Left cardiac atrium (tissue), 4 donors: Measurements from ENCODE around the gene EPS8L2. TPM values are rescaled to one million over a fixed set of nuclear protein-coding genes. Genes with fewer than 3 reads are reported as not detected.
A peak's percentile ranks its signal among the peaks of the same experiment; 100 is the strongest.

ENCODE experiments used
- ATAC-seq, 2 donors: fragments of 200-7000 bp; cut with Tn5 transposase; one replicate each; pipeline ENCODE4 v1.9.1; 2020; ENCODE audit warnings: mild to moderate bottlenecking in 2 of 2, moderate library complexity in 2 of 2
- DNase-seq: peaks from one replicate; pipeline ENCODE4 v3.0.0-alpha.2; 2020
- intact Hi-C, 2 donors: fragments of 100-400 bp; cut with DNase I; formaldehyde crosslinking; loops; one replicate each; pipeline versions ENCODE4 v1.14.1 to v1.15.1; 2022 to 2023
- long read RNA-seq: library from polyadenylated mRNA; unstranded; transcript quantifications from one replicate; pipeline ENCODE4 v2.0.0, GENCODE V29; 2021
- total RNA-seq, 2 donors: library from RNA; stranded (reverse); fragmentation: NEBNext Ultra II Directional; extraction: Animal tissue kit (Norgen Biotek cat#: 25700); gene quantifications; one replicate each; pipeline ENCODE4 v1.2.1, GENCODE V29; 2021
- donor health status: DM: no; HTN: yes; CAD: no.
- donor health status: DM: no; HTN: yes; CAD: no; lungs with severe emphysema.
- donor health status: DM: yes; HTN: yes; CAD: no.
- donor health status: Dilated cardiomyopathy.

Gene EPS8L2
- total RNA-seq, result 1 to 10 TPM; 6.5 to 8.0 TPM
- long read RNA-seq, partial matches to known transcripts, result 3 of 6 reads
- long read RNA-seq, other reads (novel, unspliced or antisense), result 2 of 6 reads

DNA sequence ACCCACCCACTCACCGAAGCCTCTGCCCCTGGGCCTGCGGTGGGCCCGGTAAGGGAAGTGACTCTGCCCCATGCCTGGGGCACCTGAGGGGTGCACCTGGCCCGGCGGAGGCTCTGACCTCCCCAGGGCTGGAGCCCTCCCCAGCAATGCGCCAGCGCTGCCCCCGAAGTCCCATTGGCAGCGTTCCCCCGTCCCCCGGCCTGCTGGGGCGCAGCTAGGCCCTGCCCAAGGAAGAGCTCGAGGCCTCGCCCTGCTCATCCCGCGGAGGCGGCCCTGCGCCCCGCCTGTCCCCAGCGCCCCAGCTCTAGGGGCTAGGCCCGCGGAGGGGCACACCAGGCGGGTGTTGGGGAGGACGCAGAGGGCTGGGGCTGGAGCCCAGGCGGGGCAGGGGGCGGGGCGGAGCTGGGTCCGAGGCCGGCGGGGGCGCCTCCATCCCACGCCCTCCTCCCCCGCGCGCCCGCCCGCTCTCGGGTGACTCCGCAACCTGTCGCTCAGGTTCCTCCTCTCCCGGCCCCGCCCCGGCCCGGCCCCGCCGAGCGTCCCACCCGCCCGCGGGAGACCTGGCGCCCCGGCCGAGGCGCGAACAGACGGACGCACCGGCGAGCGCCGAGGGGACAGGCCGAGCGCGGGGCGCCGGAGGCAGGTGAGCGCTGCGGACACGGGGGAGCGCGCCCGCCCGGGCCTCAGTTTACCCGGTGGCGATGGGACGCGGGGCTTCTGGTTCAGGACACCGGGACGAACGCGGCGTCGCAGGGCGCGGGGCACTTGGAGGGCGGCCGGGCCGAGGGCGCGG is at the start of gene EPS8L2:
EPS8L2 (plus strand) TSS at position 586 of the 793 bp plus-strand sequence. CDS start 3,177 bp downstream, outside the sequence.
- ATAC-seq (peak; percentile 11 to 31), DNase-seq (no peak)
- intact Hi-C loops, result no loop called here

DNA sequence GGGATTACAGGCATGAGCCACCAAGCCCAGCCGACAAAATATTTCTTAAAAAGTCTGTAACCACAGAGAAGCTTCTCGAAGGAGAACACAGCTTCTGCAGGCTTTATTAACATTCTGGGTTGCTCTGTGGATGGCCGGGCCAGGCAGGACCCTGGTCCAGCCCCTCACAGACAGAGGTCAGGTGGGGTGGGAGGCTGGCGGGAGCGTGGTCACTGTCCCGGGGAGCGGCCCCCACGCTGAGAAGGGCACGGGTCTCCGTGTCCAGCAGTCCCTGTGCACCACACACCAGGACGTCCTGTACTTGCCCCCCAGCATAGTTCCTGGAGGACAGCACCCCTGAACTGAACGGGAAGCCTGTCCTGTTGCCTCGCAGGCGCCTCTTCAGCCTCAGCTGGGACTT is 49.6 kb upstream of the EPS8L2 start:
- ATAC-seq, result no peak
- intact Hi-C loops, result no loop called here
- no peak for DNase-seq

DNA sequence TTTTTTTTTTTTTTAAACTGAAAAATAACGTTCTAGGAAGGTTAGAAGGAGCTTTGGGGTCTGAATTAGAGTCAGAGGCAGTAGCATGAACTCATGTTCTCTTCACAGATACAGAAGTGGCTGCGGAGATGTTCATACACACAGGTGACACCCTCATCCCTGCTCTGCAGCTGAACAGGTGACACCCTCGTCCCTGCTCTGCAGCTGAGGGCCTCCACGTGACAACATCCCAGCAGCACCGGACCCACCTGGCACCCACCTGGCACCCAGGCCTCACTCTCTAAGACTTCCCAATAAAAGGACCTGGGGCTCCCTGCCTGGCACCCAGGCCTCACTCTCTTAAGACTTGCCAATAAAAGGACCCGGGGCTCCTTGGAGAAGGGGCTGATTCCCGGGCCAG is 49.2 kb upstream of the EPS8L2 start:
- ATAC-seq (no peak), DNase-seq (no peak)
- intact Hi-C loops, result no loop called here

DNA sequence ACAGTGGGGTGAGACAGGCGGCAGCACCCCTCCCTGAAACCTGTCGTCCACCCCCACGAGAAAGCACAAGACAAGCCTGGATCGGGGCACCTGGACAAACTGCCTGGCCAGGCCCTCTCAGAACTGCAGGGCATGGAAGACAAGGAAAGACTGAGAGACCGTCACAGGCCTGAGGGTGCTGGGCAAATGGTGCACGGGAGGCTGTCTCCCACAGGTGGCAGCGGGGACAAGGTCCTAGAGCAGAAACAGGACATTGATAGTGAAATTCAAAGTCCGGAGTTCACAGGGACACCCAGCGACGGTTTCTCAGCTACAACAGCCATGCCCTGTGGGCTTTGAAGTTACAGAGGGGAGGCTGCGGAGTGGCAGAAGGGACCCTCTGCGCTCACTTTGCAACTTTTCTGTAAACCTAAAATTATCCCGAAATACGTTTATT is 48.3 kb upstream of the EPS8L2 start:
- ATAC-seq (no peak), DNase-seq (no peak)
- intact Hi-C loops, result no loop called here

DNA sequence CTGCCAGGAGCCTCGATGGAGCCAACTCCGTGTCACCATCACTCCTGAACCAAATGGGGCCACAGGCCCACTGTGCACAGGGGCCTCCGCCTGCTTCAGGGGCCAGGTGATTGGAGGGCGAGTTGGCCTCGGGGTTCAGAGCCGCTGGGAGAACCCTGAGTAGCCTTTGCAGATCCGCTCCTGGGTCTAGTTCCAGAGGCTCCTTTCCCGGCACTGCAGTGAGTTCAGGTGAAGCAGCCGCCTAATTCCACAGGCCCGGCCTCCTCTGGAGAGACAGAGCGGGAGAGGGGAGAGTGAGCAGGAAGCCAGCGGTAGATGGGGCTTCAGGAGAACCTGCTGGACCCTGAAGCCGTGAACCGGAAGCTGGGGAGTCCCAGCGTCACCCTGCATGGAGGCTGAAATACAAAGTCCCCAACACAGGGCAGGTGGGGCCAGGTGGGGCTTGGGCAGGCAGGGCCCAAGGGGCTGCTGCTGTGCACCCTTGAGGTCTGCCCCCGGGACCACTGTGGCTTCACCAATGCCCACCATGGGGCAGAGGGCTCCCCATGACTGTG is 46.4 kb upstream of the EPS8L2 start:
- intact Hi-C loops, result loop anchor here (5.0 kb wide), 1 partner anchor 63 kb away; no protein-coding TSS in a partner anchor
- ATAC-seq (no peak), DNase-seq (no peak)

DNA sequence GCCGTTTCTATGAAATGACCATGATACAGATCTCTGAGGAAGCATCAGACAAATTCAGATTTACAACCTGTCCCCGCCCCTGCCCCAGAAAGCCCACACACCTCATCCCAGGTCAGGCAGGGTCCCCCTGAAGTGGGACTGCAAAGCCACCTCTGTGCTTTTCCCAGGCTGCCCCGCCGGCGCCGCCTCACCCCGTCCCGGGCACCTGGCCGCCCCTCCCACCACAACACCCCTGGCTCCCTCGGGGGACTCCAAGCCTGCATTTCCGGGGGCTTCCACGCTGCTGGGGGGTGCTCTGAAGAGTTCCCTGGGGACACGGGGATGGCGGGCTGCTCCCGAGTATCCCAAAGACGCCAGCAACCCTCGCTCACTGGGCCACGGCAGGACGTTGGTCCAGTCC is 45.8 kb upstream of the EPS8L2 start:
- ATAC-seq (no peak), DNase-seq (no peak)
- intact Hi-C loops, result loop anchor here (5.0 kb wide), 1 partner anchor 62 kb away; no protein-coding TSS in a partner anchor

DNA sequence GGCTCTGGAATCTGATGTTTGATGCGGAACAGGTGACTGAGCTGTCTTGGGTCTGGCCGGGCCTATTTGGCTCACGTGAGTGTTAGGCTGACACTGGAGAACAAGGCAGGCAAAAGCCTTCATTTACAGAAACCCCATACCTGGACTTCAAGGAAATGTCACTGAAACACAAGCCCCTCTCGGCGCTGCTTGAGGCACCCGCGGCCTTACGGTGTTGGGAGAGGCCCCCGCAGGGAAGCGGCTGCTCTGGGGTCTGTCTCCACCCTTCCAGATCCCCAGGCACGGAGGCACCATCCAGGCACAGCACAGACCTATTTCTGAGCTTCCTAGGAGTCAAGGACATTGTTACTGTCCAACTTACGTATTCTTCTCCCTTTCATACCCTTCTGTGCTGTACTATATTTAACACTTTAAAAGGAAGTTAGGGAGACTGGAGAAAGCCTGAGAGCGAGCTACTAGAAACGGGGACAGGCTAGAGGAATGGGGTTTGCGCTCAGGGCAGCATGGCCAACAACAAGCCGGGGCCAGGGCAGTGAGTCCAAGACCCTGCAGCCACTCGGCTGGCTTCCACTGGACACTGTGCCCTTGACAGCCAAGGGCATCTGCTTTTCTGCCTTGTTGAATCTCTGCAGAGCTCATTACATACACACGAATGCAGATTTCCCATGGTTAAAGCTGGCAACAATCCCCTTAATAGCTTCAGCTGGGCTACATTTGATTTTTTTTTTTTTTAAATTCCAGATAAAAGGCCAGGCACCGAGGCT is 45.2 kb upstream of the EPS8L2 start:
- ATAC-seq (no peak), DNase-seq (no peak)
- intact Hi-C loops, result loop anchor here (5.0 kb wide), 1 partner anchor 61 kb away; no protein-coding TSS in a partner anchor

DNA sequence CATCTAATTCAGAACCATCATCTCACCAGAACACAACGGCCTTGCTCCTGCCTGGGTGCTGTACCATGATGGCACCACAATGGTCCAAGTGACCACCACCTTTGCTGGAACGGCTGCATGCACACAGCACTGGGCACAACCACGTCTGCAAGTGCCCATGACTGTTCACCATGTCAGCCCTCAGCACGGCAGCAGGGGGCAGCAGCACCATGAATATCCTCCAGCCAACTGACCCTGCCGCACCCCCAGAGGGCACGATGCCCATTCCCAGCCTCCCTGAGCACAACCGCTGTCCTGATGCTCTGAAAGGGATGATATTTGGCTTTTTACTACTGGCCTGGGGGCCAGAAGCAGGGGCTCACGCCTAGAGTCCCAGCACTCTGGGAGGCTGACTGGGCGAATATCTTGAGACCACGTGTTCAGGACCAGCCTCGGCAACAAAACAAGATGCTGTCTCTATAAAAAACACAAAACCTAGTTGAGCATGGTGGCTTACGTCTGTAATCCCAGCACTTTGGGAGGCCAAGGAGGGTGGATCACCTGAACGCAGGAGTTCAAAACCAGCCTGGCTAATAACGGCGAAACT is 43.2 kb upstream of the EPS8L2 start:
- DNase-seq (peak; percentile 76), ATAC-seq (peak; percentile 81 to 85)

DNA sequence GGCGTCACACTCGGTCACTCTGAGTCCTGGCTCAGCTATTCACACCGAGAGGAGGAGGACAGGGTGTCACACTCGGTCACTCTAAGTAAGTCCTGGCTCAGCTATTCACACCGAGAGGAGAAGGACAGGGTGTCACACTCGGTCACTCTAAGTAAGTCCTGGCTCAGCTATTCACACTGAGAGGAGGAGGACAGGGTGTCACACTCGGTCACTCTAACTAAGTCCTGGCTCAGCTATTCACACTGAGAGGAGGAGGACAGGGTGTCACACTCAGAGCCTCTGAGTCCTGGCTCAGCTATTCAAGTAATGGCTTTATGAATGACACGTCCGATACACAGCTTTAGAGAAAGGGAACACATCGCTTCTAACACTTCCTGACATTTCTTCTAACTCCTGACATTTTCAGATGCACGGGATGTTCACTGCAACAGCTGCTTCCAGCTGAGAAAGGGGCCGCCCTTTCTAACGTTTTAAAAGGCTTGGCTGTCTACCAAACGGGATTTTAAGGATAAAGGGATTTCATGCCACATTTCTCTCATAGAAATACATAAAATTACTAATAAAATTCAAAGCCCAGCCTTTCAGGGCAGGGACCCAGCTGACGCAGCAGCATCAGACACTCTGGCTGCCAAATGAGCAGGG is 40.8 kb upstream of the EPS8L2 start:
- DNase-seq, result no peak
- intact Hi-C loops, result no loop called here

More for the DNA sequence above, 43.2 kb upstream of the EPS8L2 start:
- intact Hi-C loops, result loop anchor here (5.0 kb wide), 1 partner anchor 60 kb away; no protein-coding TSS in a partner anchor

DNA sequence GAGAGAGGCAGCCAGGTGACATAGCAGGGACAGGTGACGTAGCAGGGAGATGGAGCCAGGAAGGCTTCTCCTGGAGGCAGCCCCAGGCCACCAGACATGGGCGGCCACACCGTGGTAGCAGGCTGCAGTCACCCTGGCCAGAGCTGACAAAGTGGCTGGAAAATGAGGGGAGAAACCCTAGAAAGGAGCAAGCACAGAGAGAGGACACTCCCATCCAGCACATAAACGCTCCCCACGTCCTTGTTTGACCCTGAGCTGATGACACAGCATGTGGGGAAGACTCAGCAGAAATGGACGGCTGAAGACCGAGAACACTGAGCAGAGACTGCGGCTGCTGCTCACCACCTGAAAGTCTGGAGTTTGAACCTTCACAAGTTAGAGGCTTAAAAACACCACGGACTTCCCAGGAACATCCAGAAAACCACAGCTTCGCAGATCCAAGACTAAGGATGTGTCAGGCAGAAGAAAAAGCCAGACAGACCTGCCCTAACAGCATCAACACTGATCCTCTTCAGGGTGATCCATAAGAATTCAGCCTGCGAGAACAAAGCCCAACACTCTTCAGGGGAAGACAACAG is 40.2 kb upstream of the EPS8L2 start:
- intact Hi-C loops, result no loop called here
- peak; percentile 28 for DNase-seq
- ATAC-seq, result peak; percentile 54 to 74

More for the DNA sequence above, 40.8 kb upstream of the EPS8L2 start:
- ATAC-seq, result no peak

DNA sequence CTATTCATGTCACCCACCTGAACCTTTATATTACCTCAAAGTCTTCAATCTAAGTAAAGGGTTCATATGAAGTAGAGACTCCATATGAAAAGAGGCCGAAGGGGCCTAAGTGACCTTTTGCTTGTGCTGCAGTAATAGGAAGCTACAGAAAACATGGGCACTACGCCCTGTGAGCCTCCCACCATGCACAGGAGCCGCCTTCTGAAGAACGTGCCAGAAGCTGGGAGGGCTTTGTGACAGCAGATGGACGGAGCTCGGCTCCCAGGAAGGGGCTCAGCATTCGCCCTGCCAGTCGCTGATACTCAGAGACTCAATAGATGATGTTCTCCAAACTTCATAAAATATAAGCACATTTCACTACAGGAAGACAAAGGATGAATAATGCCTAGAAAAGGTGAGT is 32.2 kb upstream of the EPS8L2 start:
- no peak for ATAC-seq
- no peak for DNase-seq
- intact Hi-C loops, result no loop called here

DNA sequence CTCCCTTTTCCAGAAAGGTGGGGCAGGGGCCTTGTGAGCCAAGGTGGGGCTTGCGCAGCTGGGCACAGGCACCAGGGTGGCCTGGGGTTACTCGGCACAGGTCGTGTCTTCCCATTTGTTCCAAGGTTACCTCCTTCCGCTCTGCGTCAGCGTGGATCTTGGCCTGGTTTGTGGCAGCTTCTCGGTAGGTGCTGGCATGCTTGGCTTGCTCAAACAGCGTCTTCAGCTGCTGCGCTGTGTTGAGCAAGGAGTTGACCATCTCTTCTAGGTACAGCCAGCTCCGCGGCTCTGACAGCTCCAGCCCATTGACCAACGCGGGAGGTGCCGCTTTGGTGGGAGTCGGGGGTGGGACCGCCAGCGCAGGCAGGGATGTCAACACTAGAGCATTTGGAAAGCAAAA is 31.6 kb upstream of the EPS8L2 start:
- intact Hi-C loops, result no loop called here
- DNase-seq (no peak), ATAC-seq (no peak)

DNA sequence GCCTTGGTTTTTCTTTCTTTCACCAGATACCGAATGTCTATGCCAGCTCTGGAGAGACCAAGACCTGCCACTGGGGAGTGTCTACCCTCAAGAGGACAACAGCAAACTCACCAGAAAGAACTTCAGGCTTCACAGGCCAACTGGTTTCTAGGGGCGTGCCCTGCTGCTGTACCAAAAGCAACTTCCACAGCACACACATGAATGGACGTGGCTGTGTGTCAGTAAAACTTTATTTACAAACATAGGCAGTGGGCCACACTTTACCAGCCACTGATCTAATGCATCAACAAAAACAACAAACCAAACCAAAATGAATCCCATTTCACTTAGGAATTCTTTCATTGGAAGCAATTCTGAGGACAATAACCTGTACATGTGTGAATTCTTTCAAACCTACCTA is 27.7 kb upstream of the EPS8L2 start:
- ATAC-seq, result no peak
- no peak for DNase-seq
- intact Hi-C loops, result no loop called here

DNA sequence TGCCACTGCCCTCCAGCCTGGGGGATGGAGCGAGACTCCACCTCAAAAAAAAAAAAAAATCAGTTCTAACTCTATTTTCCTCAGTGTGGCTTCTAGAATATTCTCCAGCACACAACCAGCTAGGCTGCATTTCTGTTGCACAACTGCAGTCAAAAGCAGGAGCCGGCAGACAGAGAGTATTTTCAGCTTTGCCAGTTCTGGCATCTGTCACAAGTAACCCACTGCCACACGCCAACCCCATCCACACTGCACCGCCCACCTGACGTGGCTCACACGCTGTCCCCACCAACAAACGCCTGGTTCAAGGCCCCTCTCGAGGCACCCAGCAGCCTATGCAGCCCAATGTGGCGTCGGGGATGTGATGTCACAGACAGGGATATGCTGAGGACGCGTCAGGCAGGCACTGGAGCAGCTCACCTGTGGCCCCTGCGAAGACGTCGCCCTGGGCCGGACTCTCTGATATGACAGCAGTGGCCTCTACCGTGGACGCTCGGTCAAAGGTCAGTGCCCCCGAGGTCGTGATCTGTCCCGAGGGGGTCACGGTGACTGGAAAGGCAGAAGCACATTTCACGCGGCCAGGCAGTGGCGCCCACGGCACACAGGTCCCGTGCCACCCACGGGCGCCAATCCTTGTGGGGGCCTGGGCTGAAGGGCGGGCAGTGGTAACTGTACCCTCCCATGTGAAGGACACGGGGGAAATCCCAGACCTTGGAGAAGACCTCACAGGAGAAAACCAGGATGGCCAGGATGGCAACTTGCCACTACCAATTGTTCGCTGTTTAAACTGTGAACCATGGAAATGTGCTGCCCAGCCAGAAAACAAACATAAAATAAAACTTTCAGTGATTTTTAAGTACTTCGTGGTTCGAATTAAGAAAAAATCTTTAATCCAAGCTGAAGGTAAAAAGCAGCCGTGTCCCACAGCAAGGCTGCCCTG is 26.5 kb upstream of the EPS8L2 start:
- intact Hi-C loops, result no loop called here

DNA sequence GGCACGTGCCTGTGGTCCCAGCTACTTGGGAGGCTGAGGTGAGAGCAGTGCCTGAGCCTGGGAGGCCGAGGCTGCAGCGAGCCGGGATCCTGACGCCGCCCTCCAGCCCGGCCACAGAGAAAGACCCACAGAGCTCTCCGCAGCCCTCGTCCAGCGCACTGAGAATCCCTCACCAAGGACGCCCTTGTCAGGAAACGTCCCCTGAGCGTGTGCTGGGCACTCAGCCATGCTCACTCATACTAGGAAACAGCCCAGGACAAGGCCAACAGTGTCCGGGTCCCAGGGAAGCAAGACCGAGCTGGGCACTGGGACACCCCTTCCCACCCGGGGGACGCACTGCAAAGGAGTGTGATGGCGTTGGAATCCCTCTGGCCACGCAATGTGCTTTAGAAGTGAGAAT is 25.6 kb upstream of the EPS8L2 start:
- peak; percentile 32 to 67 for ATAC-seq

More for the DNA sequence above, 26.5 kb upstream of the EPS8L2 start:
- peak in 1 of 2 donors; percentile 32 for ATAC-seq
- DNase-seq, result no peak

DNA sequence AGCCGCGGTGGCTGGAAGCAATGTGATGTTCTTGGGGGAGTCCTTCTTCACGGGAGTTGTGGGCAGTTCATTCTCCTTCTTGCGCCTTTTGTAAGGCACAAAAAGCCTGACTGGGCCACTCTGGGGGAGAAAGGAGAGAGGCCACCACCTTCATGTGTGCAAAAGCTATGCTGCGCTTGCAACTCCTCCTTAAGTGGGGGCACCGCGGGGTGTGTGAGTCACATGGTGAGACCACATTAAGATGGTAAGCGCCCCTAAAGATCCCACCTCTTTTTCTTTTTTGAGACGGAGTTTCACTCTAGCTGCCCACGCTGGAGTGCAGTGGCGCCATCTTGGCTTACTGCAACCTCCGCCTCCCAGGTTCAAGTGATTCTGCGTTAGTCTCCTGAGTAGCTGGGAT is 25.1 kb upstream of the EPS8L2 start:
- ATAC-seq, result no peak
- no peak for DNase-seq
- intact Hi-C loops, result no loop called here

More for the DNA sequence above, 25.6 kb upstream of the EPS8L2 start:
- intact Hi-C loops, result no loop called here
- no peak for DNase-seq

DNA sequence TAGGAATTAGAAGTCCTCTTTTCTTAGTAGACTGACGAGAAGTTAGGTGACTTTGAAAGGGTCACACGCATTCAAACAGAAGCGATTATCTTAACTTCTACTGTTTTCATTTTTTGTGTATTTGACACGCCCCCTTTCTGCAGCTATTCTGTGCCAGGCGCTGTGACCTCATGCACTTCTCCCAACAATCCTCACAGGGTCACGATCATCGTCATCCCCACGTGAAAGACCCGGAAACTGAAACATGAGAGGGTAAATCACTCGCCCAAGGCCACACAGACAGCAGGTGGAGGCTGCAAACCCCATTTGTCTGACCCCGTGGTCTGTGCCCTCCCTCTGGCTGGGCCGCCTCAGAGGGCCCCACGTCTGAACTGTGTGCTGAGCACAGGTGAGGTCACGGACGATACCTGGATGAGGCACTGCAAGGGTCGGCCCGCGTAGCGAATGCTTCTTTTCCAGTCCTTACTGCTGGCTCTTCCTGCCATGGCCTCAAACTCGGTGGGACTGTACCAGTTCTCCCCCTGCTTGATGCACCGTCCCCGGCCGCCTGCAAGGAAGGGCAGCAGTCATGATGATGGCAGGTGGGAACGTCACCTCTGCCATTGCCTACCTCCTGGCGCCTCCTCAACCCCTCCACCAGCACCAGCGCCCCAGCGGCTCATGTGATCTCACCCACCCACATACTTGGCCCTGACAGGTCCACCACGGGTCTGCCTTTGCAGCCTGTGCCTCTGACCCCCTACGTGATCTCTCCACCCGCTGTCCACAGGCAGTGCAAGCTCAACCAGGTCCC is 19.4 kb upstream of the EPS8L2 start:
- intact Hi-C loops, result no loop called here
- DNase-seq (no peak), ATAC-seq (no peak)
